Measurements from ENCODE around the gene UQCC5. TPM values are rescaled to one million over a fixed set of nuclear protein-coding genes. Genes with fewer than 3 reads are reported as not detected.

Gene UQCC5
- polyA plus RNA-seq (20.0 to 28.0 TPM (median 26.0 TPM) in 3 replicates), polyA minus RNA-seq (1.6 to 8.4 TPM (median 2.4 TPM) in 3 replicates)
- polyA plus RNA-seq (2011; ENCODE audit: low read depth), result 14.1 TPM
- polyA plus RNA-seq (2011; cell fraction: cytosol; rRNA removed), result 2.1 and 6.8 TPM in 2 replicates
- polyA plus RNA-seq (2011; cell fraction: nucleus; rRNA removed), result 8.5 and 14.4 TPM in 2 replicates
- polyA plus RNA-seq (2012; ENCODE audit: low replicate concordance), result 43.4 and 78.1 TPM in 2 replicates
- polyA minus RNA-seq (2011; cell fraction: cytosol; rRNA and poly(A)+ RNA removed), result 58.5 TPM
- polyA minus RNA-seq (2011; cell fraction: nucleus; rRNA and poly(A)+ RNA removed), result 1.5 and 3.5 TPM in 2 replicates

GRCh38 chr3:52536369-52537164 lies at the start of gene UQCC5:
TSS of gene UQCC5 (plus strand) at chr3:52536605. CDS start at chr3:52536756, 151 bp downstream.
- dilution Hi-C loops (cut with MboI; ENCODE audit: extremely low pct_ligation_motif_present, low sequenced_read_pairs), result no loop called here
- peak within 1 kb of the TSS; percentile 90 for H3K27ac ChIP-seq (ENCODE audit: control insufficient read depth, insufficient read depth, low read length)
- peaks cover 7 to 15% of the 10 kb centered on the region in 2 experiments for H3K36me3 ChIP-seq (ENCODE audit: control insufficient read depth in 2 of 2, extremely low read depth in 1 of 2, insufficient read depth in 2 of 2, low read length in 2 of 2)
- TF ChIP-seq EZH2 (IDR thresholded peaks at IDR 0.05; ENCODE audit: low read length), result no peak
- no peak for TF ChIP-seq CTCF (optimal IDR thresholded peaks at IDR 0.05 in 1 of 3, IDR thresholded peaks at IDR 0.05 in 1 of 3, conservative IDR thresholded peaks at IDR 0.05 in 1 of 3; ENCODE audit: extremely low read depth in 1 of 3, insufficient read depth in 2 of 3, low read length in 3 of 3)
- H3K4me2 ChIP-seq (ENCODE audit: control insufficient read depth, extremely low read depth, insufficient read depth, low read depth, low read length), result peak within 1 kb of the TSS; percentile 97
- H3K9me1 ChIP-seq (ENCODE audit: control insufficient read depth, extremely low read depth, insufficient read depth, low read length), result peaks cover 11% of the 10 kb centered on the region
- H2AFZ ChIP-seq (ENCODE audit: control insufficient read depth, low read length), result peak within 1 kb of the TSS; percentile 51
- peaks cover 49% of the 10 kb centered on the region for H3K4me1 ChIP-seq (ENCODE audit: control insufficient read depth, extremely low read depth, insufficient read depth, low read length)
- FAIRE-seq, result no peak
- no peaks in the 10 kb centered on the region for H3K27me3 ChIP-seq (ENCODE audit: control insufficient read depth, extremely low read depth, insufficient read depth, low read length)
- H3K9me3 ChIP-seq (ENCODE audit: control insufficient read depth, low read depth, low read length), result no peaks in the 10 kb centered on the region
- peaks cover 45% of the 10 kb centered on the region for H3K79me2 ChIP-seq (ENCODE audit: control insufficient read depth, insufficient read depth, low read length)
- DNase-seq (ENCODE audit: low read depth, low spot score), result peak; percentile 86
- H4K20me1 ChIP-seq (ENCODE audit: control insufficient read depth, extremely low read depth, insufficient read depth, low read length), result peaks cover 4% of the 10 kb centered on the region
- H3K4me3 ChIP-seq (ENCODE audit: control insufficient read depth in 2 of 3, extremely low read depth in 1 of 3, insufficient read depth in 2 of 3, low read depth in 1 of 3, low read length in 3 of 3), result peak within 1 kb of the TSS; percentile 77 to 92 (median 81)
- peak within 1 kb of the TSS; percentile 95 for H3K9ac ChIP-seq (ENCODE audit: control insufficient read depth, extremely low read depth, insufficient read depth, low read length)

- Histone ChIP-seq H3K36me3 (ENCODE audit: control insufficient read depth in 2 of 2, extremely low read depth in 1 of 2, insufficient read depth in 2 of 2, low read length in 2 of 2) (peaks cover 30 to 51% of the 10 kb centered on the region in 2 experiments), H3K4me2 (ENCODE audit: control insufficient read depth, extremely low read depth, insufficient read depth, low read depth, low read length) (no peak overlapping the region), H3K27ac (ENCODE audit: control insufficient read depth, insufficient read depth, low read length) (no peak overlapping the region), H4K20me1 (ENCODE audit: control insufficient read depth, extremely low read depth, insufficient read depth, low read length) (no peaks in the 10 kb centered on the region), H3K4me1 (ENCODE audit: control insufficient read depth, extremely low read depth, insufficient read depth, low read length) (peaks cover 12% of the 10 kb centered on the region), H3K9me1 (ENCODE audit: control insufficient read depth, extremely low read depth, insufficient read depth, low read length) (no peaks in the 10 kb centered on the region), H3K79me2 (ENCODE audit: control insufficient read depth, insufficient read depth, low read length) (peaks cover 3% of the 10 kb centered on the region), H3K9ac (ENCODE audit: control insufficient read depth, extremely low read depth, insufficient read depth, low read length) (no peak overlapping the region), H3K9me3 (ENCODE audit: control insufficient read depth, low read depth, low read length) (no peaks in the 10 kb centered on the region), H3K4me3 (ENCODE audit: control insufficient read depth in 2 of 3, extremely low read depth in 1 of 3, insufficient read depth in 2 of 3, low read depth in 1 of 3, low read length in 3 of 3) (no peak overlapping the region), H3K27me3 (ENCODE audit: control insufficient read depth, extremely low read depth, insufficient read depth, low read length) (no peaks in the 10 kb centered on the region), H2AFZ (ENCODE audit: control insufficient read depth, low read length) (no peak overlapping the region)
- FAIRE-seq (no peak), DNase-seq (ENCODE audit: low read depth, low spot score) (no peak)
- dilution Hi-C loops (cut with MboI; ENCODE audit: extremely low pct_ligation_motif_present, low sequenced_read_pairs), result no loop called here
- no peak for TF ChIP-seq EZH2 (IDR thresholded peaks at IDR 0.05; ENCODE audit: low read length)
- no peak for TF ChIP-seq CTCF (optimal IDR thresholded peaks at IDR 0.05 in 1 of 3, IDR thresholded peaks at IDR 0.05 in 1 of 3, conservative IDR thresholded peaks at IDR 0.05 in 1 of 3; ENCODE audit: extremely low read depth in 1 of 3, insufficient read depth in 2 of 3, low read length in 3 of 3)
Measured at GRCh38 chr3:52487050-52487787, 49.2 kb upstream of the UQCC5 start.
